ENCODE measurements around the gene KLHL40.

DNA sequence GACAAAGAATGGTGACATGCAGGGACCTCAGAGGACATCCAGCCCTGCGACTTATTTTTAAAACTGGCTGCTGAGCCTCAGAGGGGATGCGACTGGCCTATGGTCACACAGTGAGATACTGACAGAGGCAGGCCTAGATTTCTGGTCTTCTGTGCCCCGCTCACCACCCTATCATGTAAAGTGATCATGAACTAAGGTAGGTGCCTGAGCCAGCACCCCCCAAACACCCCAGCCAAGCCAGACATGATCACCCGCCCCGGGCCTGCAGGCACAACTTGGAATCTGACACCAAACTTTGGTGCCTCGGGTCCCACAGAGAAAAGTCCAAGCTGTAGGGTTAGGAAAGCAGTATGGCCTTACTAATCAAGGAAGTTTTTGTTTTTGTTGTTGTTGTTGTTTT, 51.2 kb downstream of the KLHL40 start:
- TF ChIP-seq, protein P1, sequence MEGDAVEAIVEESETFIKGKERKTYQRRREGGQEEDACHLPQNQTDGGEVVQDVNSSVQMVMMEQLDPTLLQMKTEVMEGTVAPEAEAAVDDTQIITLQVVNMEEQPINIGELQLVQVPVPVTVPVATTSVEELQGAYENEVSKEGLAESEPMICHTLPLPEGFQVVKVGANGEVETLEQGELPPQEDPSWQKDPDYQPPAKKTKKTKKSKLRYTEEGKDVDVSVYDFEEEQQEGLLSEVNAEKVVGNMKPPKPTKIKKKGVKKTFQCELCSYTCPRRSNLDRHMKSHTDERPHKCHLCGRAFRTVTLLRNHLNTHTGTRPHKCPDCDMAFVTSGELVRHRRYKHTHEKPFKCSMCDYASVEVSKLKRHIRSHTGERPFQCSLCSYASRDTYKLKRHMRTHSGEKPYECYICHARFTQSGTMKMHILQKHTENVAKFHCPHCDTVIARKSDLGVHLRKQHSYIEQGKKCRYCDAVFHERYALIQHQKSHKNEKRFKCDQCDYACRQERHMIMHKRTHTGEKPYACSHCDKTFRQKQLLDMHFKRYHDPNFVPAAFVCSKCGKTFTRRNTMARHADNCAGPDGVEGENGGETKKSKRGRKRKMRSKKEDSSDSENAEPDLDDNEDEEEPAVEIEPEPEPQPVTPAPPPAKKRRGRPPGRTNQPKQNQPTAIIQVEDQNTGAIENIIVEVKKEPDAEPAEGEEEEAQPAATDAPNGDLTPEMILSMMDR (conservative IDR thresholded peaks at IDR 0.05): no peak
- no peak for TF ChIP-seq ZFX (IDR thresholded peaks at IDR 0.05)

Data from C4-2B (cell line).